ENCODE results near the gene ATXN1.
A peak's percentile ranks its signal among the peaks of the same experiment; 100 is the strongest.

The ATXN1 gene

GRCh38 chr6:16421462-16421960, 339.7 kb downstream of the ATXN1 start:
- H3K23ac ChIP-seq (ENCODE audit: low read depth, low read length, poor library complexity), result no peak overlapping the region
- H2BK120ac ChIP-seq (ENCODE audit: low read depth, low read length), result no peak overlapping the region
- H3K4ac ChIP-seq (ENCODE audit: low read length), result no peak overlapping the region
- no peaks in the 10 kb centered on the region for H3K36me3 ChIP-seq (replicated peaks in 1 of 2; ENCODE audit: control insufficient read depth in 2 of 2, insufficient read depth in 2 of 2, low read length in 2 of 2)
- peaks cover 0 to 8% of the 10 kb centered on the region in 2 donors for H3K4me1 ChIP-seq (ENCODE audit: control insufficient read depth in 2 of 2, insufficient read depth in 1 of 2, low read depth in 1 of 2, low read length in 2 of 2)
- no peak overlapping the region for H3K9ac ChIP-seq (ENCODE audit: low read depth, low read length, poor library complexity)
- no peak overlapping the region for H3K18ac ChIP-seq (ENCODE audit: low read length)
- H3K9me3 ChIP-seq (replicated peaks in 1 of 2; ENCODE audit: control insufficient read depth in 2 of 2, insufficient read depth in 1 of 2, low read depth in 1 of 2, low read length in 2 of 2), result no peaks in the 10 kb centered on the region
- no peak overlapping the region for H3K14ac ChIP-seq (ENCODE audit: low read length)
- no peak overlapping the region for H2AFZ ChIP-seq (ENCODE audit: low read length)
- H2BK5ac ChIP-seq (ENCODE audit: low read length), result no peak overlapping the region
- H4K8ac ChIP-seq (ENCODE audit: low read depth, low read length), result no peak overlapping the region
- no peak overlapping the region for H3K4me3 ChIP-seq (ENCODE audit: low read length in 2 of 2)
- no peak overlapping the region for H4K91ac ChIP-seq (ENCODE audit: low read depth, low read length, poor library complexity)
- H2AK5ac ChIP-seq (ENCODE audit: low read depth, low read length), result no peak overlapping the region
- no peaks in the 10 kb centered on the region for H3K79me1 ChIP-seq (ENCODE audit: low read depth, low read length)
- DNase-seq (ENCODE audit: low spot score), result no peak
- WGBS, 2 donors (ENCODE audit: extremely low coverage in 2 of 2, insufficient read length in 2 of 2, insufficient replicate concordance in 1 of 2), result no CpG with 5 or more reads among the region's 6 CpGs
- no peak overlapping the region for H2BK15ac ChIP-seq (ENCODE audit: low read length)
- no peaks in the 10 kb centered on the region for H3K27me3 ChIP-seq (ENCODE audit: control insufficient read depth in 3 of 3, insufficient read depth in 3 of 3, low read depth in 1 of 3, low read length in 3 of 3)
- no peak overlapping the region for H3K27ac ChIP-seq (replicated peaks; ENCODE audit: low read length)
- no peak overlapping the region for H2BK12ac ChIP-seq (ENCODE audit: low read length)
- no peak overlapping the region for H3K4me2 ChIP-seq (ENCODE audit: insufficient read depth, low read length, poor library complexity, severe bottlenecking)

GRCh38 chr6:16420715-16421461, 340.4 kb downstream of the ATXN1 start:
- no peak overlapping the region for H3K4me2 ChIP-seq (ENCODE audit: insufficient read depth, low read length, poor library complexity, severe bottlenecking)
- H3K36me3 ChIP-seq (replicated peaks in 1 of 2; ENCODE audit: control insufficient read depth in 2 of 2, insufficient read depth in 2 of 2, low read length in 2 of 2), result no peaks in the 10 kb centered on the region
- no peak overlapping the region for H4K91ac ChIP-seq (ENCODE audit: low read depth, low read length, poor library complexity)
- no peak overlapping the region for H3K14ac ChIP-seq (ENCODE audit: low read length)
- no peak overlapping the region for H3K4me3 ChIP-seq (ENCODE audit: low read length in 2 of 2)
- H3K9me3 ChIP-seq (replicated peaks in 1 of 2; ENCODE audit: control insufficient read depth in 2 of 2, insufficient read depth in 1 of 2, low read depth in 1 of 2, low read length in 2 of 2), result no peaks in the 10 kb centered on the region
- no peak overlapping the region for H3K27ac ChIP-seq (replicated peaks; ENCODE audit: low read length)
- H2BK12ac ChIP-seq (ENCODE audit: low read length), result no peak overlapping the region
- no peak overlapping the region for H3K4ac ChIP-seq (ENCODE audit: low read length)
- H3K4me1 ChIP-seq (ENCODE audit: control insufficient read depth in 2 of 2, insufficient read depth in 1 of 2, low read depth in 1 of 2, low read length in 2 of 2), result peaks cover 0 to 8% of the 10 kb centered on the region in 2 donors
- no peak overlapping the region for H2AK5ac ChIP-seq (ENCODE audit: low read depth, low read length)
- no peak overlapping the region for H3K18ac ChIP-seq (ENCODE audit: low read length)
- no peak overlapping the region for H4K8ac ChIP-seq (ENCODE audit: low read depth, low read length)
- H2BK120ac ChIP-seq (ENCODE audit: low read depth, low read length), result no peak overlapping the region
- no peak overlapping the region for H2BK5ac ChIP-seq (ENCODE audit: low read length)
- H3K9ac ChIP-seq (ENCODE audit: low read depth, low read length, poor library complexity), result no peak overlapping the region
- no peak for DNase-seq (ENCODE audit: low spot score)
- H2BK15ac ChIP-seq (ENCODE audit: low read length), result no peak overlapping the region
- no peak overlapping the region for H3K23ac ChIP-seq (ENCODE audit: low read depth, low read length, poor library complexity)
- H3K27me3 ChIP-seq (ENCODE audit: control insufficient read depth in 3 of 3, insufficient read depth in 3 of 3, low read depth in 1 of 3, low read length in 3 of 3), result no peaks in the 10 kb centered on the region
- no peak overlapping the region for H2AFZ ChIP-seq (ENCODE audit: low read length)
- WGBS, 2 donors (ENCODE audit: extremely low coverage in 2 of 2, insufficient read length in 2 of 2, insufficient replicate concordance in 1 of 2), result no CpG with 5 or more reads among the region's 7 CpGs
- H3K79me1 ChIP-seq (ENCODE audit: low read depth, low read length), result no peaks in the 10 kb centered on the region

- H2BK5ac ChIP-seq (ENCODE audit: low read length), result no peak overlapping the region
- no peaks in the 10 kb centered on the region for H3K27me3 ChIP-seq (ENCODE audit: control insufficient read depth in 3 of 3, insufficient read depth in 3 of 3, low read depth in 1 of 3, low read length in 3 of 3)
- no CpG with 5 or more reads among the region's 2 CpGs for WGBS, 2 donors (ENCODE audit: extremely low coverage in 2 of 2, insufficient read length in 2 of 2, insufficient replicate concordance in 1 of 2)
- no peak overlapping the region for H2BK120ac ChIP-seq (ENCODE audit: low read depth, low read length)
- H3K27ac ChIP-seq (replicated peaks; ENCODE audit: low read length), result no peak overlapping the region
- no peak overlapping the region for H4K8ac ChIP-seq (ENCODE audit: low read depth, low read length)
- no peak for DNase-seq (ENCODE audit: low spot score)
- H3K4me1 ChIP-seq (ENCODE audit: control insufficient read depth in 2 of 2, insufficient read depth in 1 of 2, low read depth in 1 of 2, low read length in 2 of 2), result peaks cover 0 to 8% of the 10 kb centered on the region in 2 donors
- no peak overlapping the region for H3K18ac ChIP-seq (ENCODE audit: low read length)
- H2BK15ac ChIP-seq (ENCODE audit: low read length), result no peak overlapping the region
- no peak overlapping the region for H4K91ac ChIP-seq (ENCODE audit: low read depth, low read length, poor library complexity)
- no peak overlapping the region for H2AK5ac ChIP-seq (ENCODE audit: low read depth, low read length)
- H3K79me1 ChIP-seq (ENCODE audit: low read depth, low read length), result no peaks in the 10 kb centered on the region
- H3K36me3 ChIP-seq (replicated peaks in 1 of 2; ENCODE audit: control insufficient read depth in 2 of 2, insufficient read depth in 2 of 2, low read length in 2 of 2), result no peaks in the 10 kb centered on the region
- H3K9ac ChIP-seq (ENCODE audit: low read depth, low read length, poor library complexity), result no peak overlapping the region
- H2AFZ ChIP-seq (ENCODE audit: low read length), result no peak overlapping the region
- no peak overlapping the region for H3K4me3 ChIP-seq (ENCODE audit: low read length in 2 of 2)
- no peak overlapping the region for H3K14ac ChIP-seq (ENCODE audit: low read length)
- H3K4me2 ChIP-seq (ENCODE audit: insufficient read depth, low read length, poor library complexity, severe bottlenecking), result no peak overlapping the region
- H2BK12ac ChIP-seq (ENCODE audit: low read length), result no peak overlapping the region
- H3K4ac ChIP-seq (ENCODE audit: low read length), result no peak overlapping the region
- H3K9me3 ChIP-seq (replicated peaks in 1 of 2; ENCODE audit: control insufficient read depth in 2 of 2, insufficient read depth in 1 of 2, low read depth in 1 of 2, low read length in 2 of 2), result no peaks in the 10 kb centered on the region
- H3K23ac ChIP-seq (ENCODE audit: low read depth, low read length, poor library complexity), result no peak overlapping the region
Observed at GRCh38 chr6:16420337-16420714, 340.9 kb downstream of the ATXN1 start.

- DNase-seq (ENCODE audit: low spot score), result no peak
- Histone ChIP-seq H3K27me3 (ENCODE audit: control insufficient read depth in 3 of 3, insufficient read depth in 3 of 3, low read depth in 1 of 3, low read length in 3 of 3) (no peaks in the 10 kb centered on the region), H3K4me3 (ENCODE audit: low read length in 2 of 2) (peak overlapping the region in 1 of 2 donors; percentile 52), H3K4me1 (ENCODE audit: control insufficient read depth in 2 of 2, insufficient read depth in 1 of 2, low read depth in 1 of 2, low read length in 2 of 2) (peaks cover 0 to 8% of the 10 kb centered on the region in 2 donors), H3K4ac (ENCODE audit: low read length) (no peak overlapping the region), H3K23ac (ENCODE audit: low read depth, low read length, poor library complexity) (no peak overlapping the region), H2AFZ (ENCODE audit: low read length) (no peak overlapping the region), H2BK120ac (ENCODE audit: low read depth, low read length) (no peak overlapping the region), H4K91ac (ENCODE audit: low read depth, low read length, poor library complexity) (no peak overlapping the region), H2BK15ac (ENCODE audit: low read length) (no peak overlapping the region), H3K9me3 (replicated peaks in 1 of 2; ENCODE audit: control insufficient read depth in 2 of 2, insufficient read depth in 1 of 2, low read depth in 1 of 2, low read length in 2 of 2) (no peaks in the 10 kb centered on the region), H3K4me2 (ENCODE audit: insufficient read depth, low read length, poor library complexity, severe bottlenecking) (no peak overlapping the region), H3K27ac (replicated peaks; ENCODE audit: low read length) (no peak overlapping the region), H3K14ac (ENCODE audit: low read length) (no peak overlapping the region), H4K8ac (ENCODE audit: low read depth, low read length) (no peak overlapping the region), H2BK12ac (ENCODE audit: low read length) (no peak overlapping the region), H3K79me1 (ENCODE audit: low read depth, low read length) (no peaks in the 10 kb centered on the region), H3K36me3 (replicated peaks in 1 of 2; ENCODE audit: control insufficient read depth in 2 of 2, insufficient read depth in 2 of 2, low read length in 2 of 2) (no peaks in the 10 kb centered on the region), H2BK5ac (ENCODE audit: low read length) (no peak overlapping the region), H3K9ac (ENCODE audit: low read depth, low read length, poor library complexity) (no peak overlapping the region), H2AK5ac (ENCODE audit: low read depth, low read length) (no peak overlapping the region), H3K18ac (ENCODE audit: low read length) (peak overlapping the region; percentile 62)
- no CpG with 5 or more reads among the region's 10 CpGs for WGBS, 2 donors (ENCODE audit: extremely low coverage in 2 of 2, insufficient read length in 2 of 2, insufficient replicate concordance in 1 of 2)
Observed at GRCh38 chr6:16419636-16420336, 341.5 kb downstream of the ATXN1 start.
